Left ventricle myocardium inferior (tissue), 1 donor: ENCODE results near the gene SLC25A39. TPM values are rescaled to one million over a fixed set of nuclear protein-coding genes. Genes with fewer than 3 reads are reported as not detected.

Source experiments
- DNase-seq: peaks from one replicate; pipeline ENCODE4 v3.0.0-alpha.2; 2020
- H3K27ac ChIP-seq: fragments of 200-600 bp; replicated peaks from 2 replicates; pipeline ENCODE4 v1.8.0; 2021
- H3K27me3 ChIP-seq: fragments of 200-600 bp; 2 replicates; pipeline ENCODE4 v1.8.0; 2021; ENCODE audit warnings: low read depth
- H3K36me3 ChIP-seq: fragments of 200-600 bp; 2 replicates; pipeline ENCODE4 v1.8.0; 2021
- H3K4me1 ChIP-seq: fragments of 200-600 bp; 2 replicates; pipeline ENCODE4 v1.8.0; 2021
- H3K4me3 ChIP-seq: fragments of 200-600 bp; 2 replicates; pipeline ENCODE4 v1.8.0; 2021; ENCODE audit warnings: mild to moderate bottlenecking, moderate library complexity
- H3K9me3 ChIP-seq: fragments of 200-600 bp; replicated peaks from 2 replicates; pipeline ENCODE4 v1.8.0; 2021
- intact Hi-C: fragments of 100-400 bp; cut with micrococcal nuclease; formaldehyde crosslinking; loops from one replicate; pipeline ENCODE4 v1.11.0; 2022
- total RNA-seq: library from RNA; stranded (reverse); fragmentation: NEBNext Ultra II Directional; extraction: Animal tissue kit (Norgen Biotek cat#: 25700); gene quantifications from one replicate; pipeline ENCODE4 v1.2.1, GENCODE V29; 2021
- TF ChIP-seq, protein P1 (sequence below): fragments of 200-600 bp; IDR thresholded peaks from 2 replicates; pipeline ENCODE4 v1.8.0; 2021; ENCODE audit warnings: antibody characterized with exemption, mild to moderate bottlenecking, borderline replicate concordance
- donor health status: DM: no; HTN: yes; CAD: no; lungs with severe emphysema.

The SLC25A39 gene
- total RNA-seq, 1 donor from 2014 or later: 46.7 TPM

DNA sequence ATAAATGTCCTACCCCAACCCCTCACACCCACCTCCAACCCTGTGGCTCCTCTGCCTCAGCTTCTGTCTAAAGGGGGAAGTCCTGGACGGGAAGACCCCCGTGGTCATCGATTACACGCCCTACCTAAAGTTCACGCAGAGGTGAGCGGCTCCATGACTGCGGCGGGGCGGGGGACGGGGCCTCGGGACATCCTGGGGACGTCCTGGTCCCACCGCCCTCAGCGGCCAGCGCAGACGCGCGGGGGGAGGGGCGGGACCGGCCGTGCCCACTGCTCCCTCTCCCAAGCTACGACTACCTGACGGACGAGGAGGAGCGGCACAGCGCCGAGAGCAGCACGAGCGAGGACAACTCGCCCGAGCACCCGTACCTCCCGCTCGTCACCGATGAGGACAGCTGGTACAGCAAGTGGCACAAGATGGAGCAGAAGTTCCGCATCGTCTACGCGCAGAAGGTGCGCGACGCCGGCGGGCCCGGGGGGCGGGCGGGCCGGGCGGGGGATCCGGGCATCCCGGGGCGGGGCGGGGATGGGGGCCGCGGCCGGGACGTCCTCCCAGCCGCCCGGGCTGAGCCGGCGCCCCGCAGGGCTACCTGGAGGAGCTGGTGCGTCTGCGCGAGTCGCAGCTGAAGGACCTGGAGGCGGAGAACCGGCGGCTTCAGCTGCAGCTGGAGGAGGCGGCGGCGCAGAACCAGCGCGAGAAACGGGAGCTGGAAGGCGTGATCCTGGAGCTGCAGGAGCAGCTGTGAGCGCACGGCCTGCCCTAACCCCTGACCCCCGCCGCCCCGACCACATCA, 9.6 kb downstream of the SLC25A39 start:
- H3K4me1 ChIP-seq: peaks cover 9% of the 10 kb centered on the region
- H3K27me3 ChIP-seq: peaks cover 78% of the 10 kb centered on the region
- peak overlapping the region; percentile 51 for H3K4me3 ChIP-seq
- TF ChIP-seq, protein P1, sequence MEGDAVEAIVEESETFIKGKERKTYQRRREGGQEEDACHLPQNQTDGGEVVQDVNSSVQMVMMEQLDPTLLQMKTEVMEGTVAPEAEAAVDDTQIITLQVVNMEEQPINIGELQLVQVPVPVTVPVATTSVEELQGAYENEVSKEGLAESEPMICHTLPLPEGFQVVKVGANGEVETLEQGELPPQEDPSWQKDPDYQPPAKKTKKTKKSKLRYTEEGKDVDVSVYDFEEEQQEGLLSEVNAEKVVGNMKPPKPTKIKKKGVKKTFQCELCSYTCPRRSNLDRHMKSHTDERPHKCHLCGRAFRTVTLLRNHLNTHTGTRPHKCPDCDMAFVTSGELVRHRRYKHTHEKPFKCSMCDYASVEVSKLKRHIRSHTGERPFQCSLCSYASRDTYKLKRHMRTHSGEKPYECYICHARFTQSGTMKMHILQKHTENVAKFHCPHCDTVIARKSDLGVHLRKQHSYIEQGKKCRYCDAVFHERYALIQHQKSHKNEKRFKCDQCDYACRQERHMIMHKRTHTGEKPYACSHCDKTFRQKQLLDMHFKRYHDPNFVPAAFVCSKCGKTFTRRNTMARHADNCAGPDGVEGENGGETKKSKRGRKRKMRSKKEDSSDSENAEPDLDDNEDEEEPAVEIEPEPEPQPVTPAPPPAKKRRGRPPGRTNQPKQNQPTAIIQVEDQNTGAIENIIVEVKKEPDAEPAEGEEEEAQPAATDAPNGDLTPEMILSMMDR: no peak
- no peaks in the 10 kb centered on the region for H3K9me3 ChIP-seq
- H3K36me3 ChIP-seq: peaks cover 9% of the 10 kb centered on the region
- intact Hi-C loops: no loop called here
- no peak for DNase-seq
- H3K27ac ChIP-seq: no peak overlapping the region

DNA sequence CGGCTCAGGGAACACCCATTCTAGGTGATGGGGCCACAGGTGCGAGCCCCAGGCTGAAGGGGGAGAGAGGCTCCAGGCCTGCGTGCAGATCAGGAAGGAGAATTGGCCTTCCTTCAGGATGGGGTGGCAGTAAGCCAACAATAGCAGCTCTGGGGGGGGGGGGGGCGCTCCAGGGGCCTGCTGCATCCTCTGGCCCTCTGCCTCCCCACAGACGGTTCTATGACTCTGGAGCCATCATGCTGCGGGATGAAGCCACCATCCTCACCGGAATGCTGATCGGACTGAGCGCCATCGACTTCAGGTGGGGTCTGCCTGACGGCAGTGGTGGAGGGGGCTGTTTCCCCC, 10.1 kb downstream of the SLC25A39 start:
- peaks cover 83% of the 10 kb centered on the region for H3K27me3 ChIP-seq
- intact Hi-C loops: no loop called here
- TF ChIP-seq, protein P1: no peak
- H3K4me3 ChIP-seq: peak overlapping the region; percentile 51
- DNase-seq: no peak
- no peak overlapping the region for H3K27ac ChIP-seq
- H3K9me3 ChIP-seq: no peaks in the 10 kb centered on the region
- H3K4me1 ChIP-seq: peaks cover 9% of the 10 kb centered on the region
- H3K36me3 ChIP-seq: peaks cover 3% of the 10 kb centered on the region

DNA sequence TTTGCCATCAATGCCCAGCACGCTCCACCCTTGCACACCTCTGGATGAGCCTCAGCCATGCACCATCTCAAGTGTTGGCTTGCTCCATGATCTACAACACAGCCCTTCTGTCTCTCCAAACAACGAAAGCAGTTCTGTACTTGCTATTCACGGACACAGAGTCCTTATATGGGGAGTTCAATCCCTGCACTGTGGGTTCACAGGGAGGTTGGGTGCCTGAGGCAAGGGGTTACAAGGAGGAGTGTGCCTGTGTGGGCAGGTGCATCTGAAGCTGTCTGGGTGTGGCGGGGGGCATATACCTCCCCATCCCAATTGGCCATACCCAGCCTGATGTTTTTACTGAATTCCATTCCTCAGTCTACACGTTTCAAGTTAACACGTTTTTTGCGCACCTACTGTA, 10.6 kb downstream of the SLC25A39 start:
- Histone ChIP-seq H3K36me3 (no peaks in the 10 kb centered on the region), H3K27ac (no peak overlapping the region), H3K9me3 (no peaks in the 10 kb centered on the region), H3K4me3 (no peak overlapping the region), H3K4me1 (peaks cover 11% of the 10 kb centered on the region), H3K27me3 (peaks cover 83% of the 10 kb centered on the region)
- DNase-seq: no peak
- intact Hi-C loops: no loop called here
- TF ChIP-seq, protein P1: no peak

- no peaks in the 10 kb centered on the region for H3K9me3 ChIP-seq
- H3K27me3 ChIP-seq: peaks cover 78% of the 10 kb centered on the region
- H3K27ac ChIP-seq: no peak overlapping the region
- H3K36me3 ChIP-seq: no peaks in the 10 kb centered on the region
- no peak for DNase-seq
- TF ChIP-seq, protein P1: no peak
- H3K4me1 ChIP-seq: peaks cover 26% of the 10 kb centered on the region
- no peak overlapping the region for H3K4me3 ChIP-seq
- intact Hi-C loops: no loop called here
These were observed 12.1 kb downstream of the SLC25A39 start for GRCh38 chr17:44312396-44313104.

DNA sequence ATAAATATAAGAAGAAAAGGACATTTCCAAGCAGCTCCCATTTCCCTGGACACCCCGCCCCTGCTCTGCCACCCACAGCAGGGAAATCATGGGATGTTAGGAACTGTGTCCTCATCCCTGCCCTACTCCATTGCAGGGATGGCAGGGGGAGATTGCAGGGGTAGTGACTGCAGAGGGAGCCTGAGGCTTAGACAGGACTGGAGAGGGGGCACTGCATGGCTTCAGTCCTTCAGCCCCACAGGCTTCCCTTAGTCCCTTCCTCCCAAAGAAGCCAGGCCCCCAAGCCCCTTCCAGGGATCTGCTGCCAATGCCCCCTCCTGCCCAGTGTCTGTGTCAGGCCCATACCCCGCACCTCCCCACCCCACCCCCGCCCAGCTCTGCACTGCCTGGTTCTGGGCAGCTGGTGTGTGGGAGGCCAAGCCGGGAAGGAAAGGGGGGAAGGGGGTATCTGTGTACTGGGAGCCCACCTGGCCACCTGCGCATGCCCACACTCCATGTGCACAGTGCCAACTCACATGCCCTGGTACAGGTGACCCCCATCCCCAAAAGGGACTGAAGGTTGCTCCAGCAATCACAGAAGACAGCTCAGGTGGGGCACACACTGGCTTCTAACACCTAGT, 13.0 kb downstream of the SLC25A39 start:
- no peak overlapping the region for H3K4me3 ChIP-seq
- no peaks in the 10 kb centered on the region for H3K36me3 ChIP-seq
- H3K9me3 ChIP-seq: no peaks in the 10 kb centered on the region
- intact Hi-C loops: no loop called here
- peaks cover 78% of the 10 kb centered on the region for H3K27me3 ChIP-seq
- TF ChIP-seq, protein P1: no peak
- DNase-seq: no peak
- H3K27ac ChIP-seq: no peak overlapping the region
- peaks cover 30% of the 10 kb centered on the region for H3K4me1 ChIP-seq
